ENCODE results near the gene AGBL4. TPM values are rescaled to one million over a fixed set of nuclear protein-coding genes. Genes with fewer than 3 reads are reported as not detected.

The AGBL4 gene
- total and polyA plus RNA-seq, 9 of the 15 experiments (the other 6 are each of a cell fraction or from before 2014, with no cell fraction given) = 0.11 TPM; not detected in 7

DNA sequence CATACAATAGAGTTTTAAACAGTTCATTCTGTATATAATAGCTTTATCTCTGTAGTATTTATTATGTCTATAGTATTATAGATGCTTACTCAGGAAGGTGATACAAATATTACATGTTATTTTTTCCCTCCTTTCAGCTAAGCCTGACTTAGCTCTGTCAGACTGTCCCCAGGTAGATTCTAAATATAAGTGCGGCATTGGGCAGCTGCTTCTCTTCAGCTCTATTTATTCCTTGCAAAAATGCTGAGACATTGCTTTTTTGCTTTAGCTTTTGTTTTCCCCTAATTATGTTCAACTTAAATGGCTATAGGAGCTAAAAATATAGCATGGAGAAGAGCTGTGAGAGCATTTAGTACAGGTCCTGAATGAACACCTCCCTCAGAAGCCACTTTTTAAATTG is 1043.8 kb downstream of the AGBL4 start (continued):
- TF ChIP-seq ZNF318 (IDR thresholded peaks at IDR 0.05; ENCODE audit: borderline replicate concordance in 1 of 2, low read depth in 1 of 2) (no peak), ZNF121 (CRISPR knock-in tag; conservative IDR thresholded peaks at IDR 0.05) (no peak), MEIS2 (IDR thresholded peaks at IDR 0.05; ENCODE audit: partially characterized antibody) (no peak)
